H1 (cell line): ENCODE measurements around the gene IGFL3.

Experiments used
- CHD2 ChIP-seq: IDR thresholded peaks from 2 replicates; pipeline ENCODE4 v1.6.1; 2012; ENCODE audit warnings: low read length, improper control_type of control experiment
- GTF2F1 ChIP-seq: IDR thresholded peaks from 2 replicates; pipeline ENCODE4 v1.6.1; 2012; ENCODE audit warnings: low read depth, low read length, improper control_type of control experiment, borderline replicate concordance
- MAFK ChIP-seq: IDR thresholded peaks from 2 replicates; pipeline ENCODE4 v1.6.1; 2012; ENCODE audit warnings: low read depth, mild to moderate bottlenecking, improper control_type of control experiment, low read length
- POLR2A ChIP-seq, 2 experiments: IDR thresholded peaks; 1 replicate in 1 of 2; 2 replicates in 1 of 2; pipeline ENCODE4 v1.6.1; 2011; ENCODE audit warnings: low read depth in 2 of 2, low read length in 2 of 2, mild to moderate bottlenecking in 2 of 2; ENCODE audit errors: control extremely low read depth in 1 of 2
- RAD21 ChIP-seq, 2 experiments: IDR thresholded peaks in 1 of 2; conservative IDR thresholded peaks in 1 of 2; 2 replicates each; pipeline ENCODE4 v1.6.1; 2011; ENCODE audit warnings: low read depth in 2 of 2, low read length in 2 of 2, improper control_type of control experiment in 1 of 2, inconsistent platforms in 1 of 2, mild to moderate bottlenecking in 1 of 2, moderate library complexity in 1 of 2
- TAF1 ChIP-seq: IDR thresholded peaks from 2 replicates; pipeline ENCODE4 v1.6.1; 2011; ENCODE audit warnings: mild to moderate bottlenecking, low read depth, low read length
- TF ChIP-seq, protein P1 (sequence below), 3 experiments: IDR thresholded peaks; 1 replicate in 2 of 3; 2 replicates in 1 of 3; pipeline versions ENCODE4 v1.5.1 to v1.6.1; 2011; ENCODE audit warnings: low read length in 3 of 3, mild to moderate bottlenecking in 3 of 3, inconsistent platforms in 2 of 3, low read depth in 1 of 3, moderate library complexity in 1 of 3; ENCODE audit not compliant: insufficient read depth in 1 of 3; ENCODE audit errors: control extremely low read depth in 1 of 3

DNA sequence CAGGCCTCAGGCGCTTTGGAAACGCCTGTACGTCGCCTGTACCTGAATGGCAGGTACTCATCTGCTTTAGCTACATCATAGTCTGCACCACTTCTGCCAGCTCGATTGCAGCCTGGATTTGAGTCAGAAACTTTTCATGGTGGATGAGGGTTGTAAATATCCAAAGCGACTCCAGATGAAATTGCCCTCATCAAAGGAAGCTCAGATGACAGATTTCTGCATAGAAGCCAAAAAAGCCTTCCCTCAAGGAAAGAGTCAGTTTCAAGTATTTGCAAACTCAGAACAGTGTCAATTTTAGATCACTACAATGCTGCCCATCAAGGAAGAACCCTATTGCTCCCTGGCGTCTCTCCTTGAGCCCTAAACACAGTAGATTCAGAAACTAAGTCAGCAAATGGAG is 44.9 kb downstream of the IGFL3 start:
- TF ChIP-seq GTF2F1 (no peak), POLR2A (IDR thresholded peaks at IDR 0.05; ENCODE audit: control extremely low read depth in 1 of 2, low read depth in 2 of 2, low read length in 2 of 2) (no peak), RAD21 (IDR thresholded peaks at IDR 0.05 in 1 of 2, conservative IDR thresholded peaks at IDR 0.05 in 1 of 2; ENCODE audit: low read depth in 2 of 2, low read length in 2 of 2) (no peak), MAFK (no peak), CHD2 (no peak), TAF1 (no peak)
- TF ChIP-seq, protein P1, sequence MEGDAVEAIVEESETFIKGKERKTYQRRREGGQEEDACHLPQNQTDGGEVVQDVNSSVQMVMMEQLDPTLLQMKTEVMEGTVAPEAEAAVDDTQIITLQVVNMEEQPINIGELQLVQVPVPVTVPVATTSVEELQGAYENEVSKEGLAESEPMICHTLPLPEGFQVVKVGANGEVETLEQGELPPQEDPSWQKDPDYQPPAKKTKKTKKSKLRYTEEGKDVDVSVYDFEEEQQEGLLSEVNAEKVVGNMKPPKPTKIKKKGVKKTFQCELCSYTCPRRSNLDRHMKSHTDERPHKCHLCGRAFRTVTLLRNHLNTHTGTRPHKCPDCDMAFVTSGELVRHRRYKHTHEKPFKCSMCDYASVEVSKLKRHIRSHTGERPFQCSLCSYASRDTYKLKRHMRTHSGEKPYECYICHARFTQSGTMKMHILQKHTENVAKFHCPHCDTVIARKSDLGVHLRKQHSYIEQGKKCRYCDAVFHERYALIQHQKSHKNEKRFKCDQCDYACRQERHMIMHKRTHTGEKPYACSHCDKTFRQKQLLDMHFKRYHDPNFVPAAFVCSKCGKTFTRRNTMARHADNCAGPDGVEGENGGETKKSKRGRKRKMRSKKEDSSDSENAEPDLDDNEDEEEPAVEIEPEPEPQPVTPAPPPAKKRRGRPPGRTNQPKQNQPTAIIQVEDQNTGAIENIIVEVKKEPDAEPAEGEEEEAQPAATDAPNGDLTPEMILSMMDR (IDR thresholded peaks at IDR 0.05; ENCODE audit: control extremely low read depth in 1 of 3, insufficient read depth in 1 of 3, low read depth in 1 of 3, low read length in 3 of 3), result no peak
